ENCODE data around the gene POT1. TPM values are rescaled to one million over a fixed set of nuclear protein-coding genes. Genes with fewer than 3 reads are reported as not detected.

Gene POT1
- total RNA-seq, 1 experiment from 2014 or later = 21.6 TPM

DNA sequence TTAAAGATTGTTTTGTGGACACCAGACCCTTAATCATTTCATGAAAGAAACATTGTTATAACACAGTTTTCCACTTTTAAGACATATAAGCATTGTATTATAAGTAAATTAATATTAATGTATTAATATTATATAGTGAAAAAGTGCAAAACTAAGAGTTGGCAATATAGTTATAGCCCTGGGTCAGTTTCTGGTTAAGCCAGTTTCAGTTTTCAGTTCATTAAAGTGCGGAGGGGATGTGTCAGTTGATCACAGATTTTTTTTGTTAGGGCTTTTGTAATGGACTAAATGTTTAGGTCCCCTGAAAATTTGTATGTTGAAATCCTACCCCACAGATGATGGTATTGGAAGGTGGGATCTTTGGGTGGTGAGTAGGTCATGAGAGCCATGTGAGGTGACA lies 118.3 kb downstream of the POT1 start:
- POLR2A ChIA-PET = no interaction called here
- Histone ChIP-seq H3K4me1 (no peaks in the 10 kb centered on the region), H3K27me3 (replicated peaks; ENCODE audit: control insufficient read depth, insufficient read depth, low read length) (no peaks in the 10 kb centered on the region), H3K9me3 (no peaks in the 10 kb centered on the region), H3K4me3 (ENCODE audit: low read depth, low read length) (no peak overlapping the region), H3K36me3 (ENCODE audit: control insufficient read depth, insufficient read depth, low read length) (no peaks in the 10 kb centered on the region)
- intact Hi-C loops (cut with micrococcal nuclease; ENCODE audit: unreplicated experiment) = no loop called here
- CTCF ChIA-PET = no interaction called here
- Mint-ChIP-seq H3K36me3 (ENCODE audit: insufficient read depth, unreplicated experiment) (no peaks in the 10 kb centered on the region), H3K4me1 (ENCODE audit: low read depth, unreplicated experiment) (no peaks in the 10 kb centered on the region), H3K4me3 (ENCODE audit: unreplicated experiment) (no peak overlapping the region), H3K9me3 (ENCODE audit: unreplicated experiment) (no peaks in the 10 kb centered on the region), H3K27ac (ENCODE audit: unreplicated experiment) (no peak overlapping the region), H3K27me3 (ENCODE audit: insufficient read depth, unreplicated experiment) (no peaks in the 10 kb centered on the region)
- TF ChIP-seq, protein P1, sequence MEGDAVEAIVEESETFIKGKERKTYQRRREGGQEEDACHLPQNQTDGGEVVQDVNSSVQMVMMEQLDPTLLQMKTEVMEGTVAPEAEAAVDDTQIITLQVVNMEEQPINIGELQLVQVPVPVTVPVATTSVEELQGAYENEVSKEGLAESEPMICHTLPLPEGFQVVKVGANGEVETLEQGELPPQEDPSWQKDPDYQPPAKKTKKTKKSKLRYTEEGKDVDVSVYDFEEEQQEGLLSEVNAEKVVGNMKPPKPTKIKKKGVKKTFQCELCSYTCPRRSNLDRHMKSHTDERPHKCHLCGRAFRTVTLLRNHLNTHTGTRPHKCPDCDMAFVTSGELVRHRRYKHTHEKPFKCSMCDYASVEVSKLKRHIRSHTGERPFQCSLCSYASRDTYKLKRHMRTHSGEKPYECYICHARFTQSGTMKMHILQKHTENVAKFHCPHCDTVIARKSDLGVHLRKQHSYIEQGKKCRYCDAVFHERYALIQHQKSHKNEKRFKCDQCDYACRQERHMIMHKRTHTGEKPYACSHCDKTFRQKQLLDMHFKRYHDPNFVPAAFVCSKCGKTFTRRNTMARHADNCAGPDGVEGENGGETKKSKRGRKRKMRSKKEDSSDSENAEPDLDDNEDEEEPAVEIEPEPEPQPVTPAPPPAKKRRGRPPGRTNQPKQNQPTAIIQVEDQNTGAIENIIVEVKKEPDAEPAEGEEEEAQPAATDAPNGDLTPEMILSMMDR (IDR thresholded peaks at IDR 0.05; ENCODE audit: insufficient read depth in 1 of 2, low read depth in 1 of 2, low read length in 1 of 2, severe bottlenecking in 1 of 2, unreplicated experiment in 1 of 2) = no peak
- no TSS peak for BruUV-seq (replicated peaks)
- no peak for DNase-seq

DNA sequence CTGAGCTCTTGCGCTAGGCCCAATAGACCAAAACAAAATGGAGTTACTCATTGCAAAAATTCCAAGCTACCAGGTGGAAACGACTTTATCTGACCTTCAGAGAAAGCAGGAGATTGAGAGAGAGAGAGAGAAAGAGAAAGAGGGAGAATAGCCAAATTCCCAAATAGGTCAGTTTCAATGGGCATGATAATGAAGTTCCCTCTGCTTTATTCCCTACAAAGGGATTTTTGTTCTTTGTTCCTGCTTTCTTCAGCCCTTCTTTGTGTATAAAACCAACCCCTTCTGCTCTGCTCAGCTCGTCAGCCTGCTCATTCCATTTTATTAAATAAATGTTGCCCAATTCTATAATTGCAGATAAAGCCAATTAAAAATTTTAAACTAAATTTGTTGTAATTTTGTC lies 119.0 kb downstream of the POT1 start:
- TF ChIP-seq, protein P1 (IDR thresholded peaks at IDR 0.05; ENCODE audit: insufficient read depth in 1 of 2, low read depth in 1 of 2, low read length in 1 of 2, severe bottlenecking in 1 of 2, unreplicated experiment in 1 of 2) = no peak
- intact Hi-C loops (cut with micrococcal nuclease; ENCODE audit: unreplicated experiment) = no loop called here
- H3K27me3 ChIP-seq (replicated peaks; ENCODE audit: control insufficient read depth, insufficient read depth, low read length) = no peaks in the 10 kb centered on the region
- Mint-ChIP-seq H3K4me3 (ENCODE audit: unreplicated experiment) (no peak overlapping the region), H3K27ac (ENCODE audit: unreplicated experiment) (no peak overlapping the region), H3K4me1 (ENCODE audit: low read depth, unreplicated experiment) (no peaks in the 10 kb centered on the region), H3K27me3 (ENCODE audit: insufficient read depth, unreplicated experiment) (no peaks in the 10 kb centered on the region), H3K9me3 (ENCODE audit: unreplicated experiment) (no peaks in the 10 kb centered on the region), H3K36me3 (ENCODE audit: insufficient read depth, unreplicated experiment) (no peaks in the 10 kb centered on the region)
- H3K4me1 ChIP-seq = no peaks in the 10 kb centered on the region
- no peak for DNase-seq
- H3K36me3 ChIP-seq (ENCODE audit: control insufficient read depth, insufficient read depth, low read length) = no peaks in the 10 kb centered on the region
- H3K4me3 ChIP-seq (ENCODE audit: low read depth, low read length) = no peak overlapping the region
- no peaks in the 10 kb centered on the region for H3K9me3 ChIP-seq
- ChIA-PET CTCF (no interaction called here), POLR2A (no interaction called here)
- BruUV-seq (replicated peaks) = no TSS peak

DNA sequence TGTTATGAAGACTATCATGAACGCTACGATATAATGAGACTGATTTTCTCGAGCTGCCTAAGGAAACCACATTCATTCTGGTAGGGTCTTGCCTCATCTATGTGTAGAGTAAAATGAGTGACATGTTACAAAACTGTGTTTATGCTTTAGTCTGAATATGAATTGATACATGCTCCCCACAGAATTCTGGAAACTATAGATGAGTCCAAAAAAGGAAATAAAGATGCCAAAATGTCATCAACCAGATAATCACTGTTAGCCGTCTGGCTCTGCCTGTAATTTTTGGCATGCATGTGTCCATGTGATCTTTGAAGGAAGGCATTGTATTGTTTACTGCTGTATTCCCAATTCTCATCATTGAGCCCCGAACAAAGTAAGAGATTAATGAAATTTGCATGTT lies 121.4 kb downstream of the POT1 start:
- no peaks in the 10 kb centered on the region for H3K27me3 Mint-ChIP-seq (ENCODE audit: insufficient read depth, unreplicated experiment)
- H3K4me3 ChIP-seq (ENCODE audit: low read depth, low read length) = no peak overlapping the region
- H3K4me1 ChIP-seq = no peaks in the 10 kb centered on the region
- TF ChIP-seq, protein P1 (IDR thresholded peaks at IDR 0.05; ENCODE audit: insufficient read depth in 1 of 2, low read depth in 1 of 2, low read length in 1 of 2, severe bottlenecking in 1 of 2, unreplicated experiment in 1 of 2) = no peak
- CTCF ChIA-PET = no interaction called here
- intact Hi-C loops (cut with micrococcal nuclease; ENCODE audit: unreplicated experiment) = no loop called here
- H3K36me3 ChIP-seq (ENCODE audit: control insufficient read depth, insufficient read depth, low read length) = no peaks in the 10 kb centered on the region
- no peaks in the 10 kb centered on the region for H3K9me3 ChIP-seq
- no peak overlapping the region for H3K27ac Mint-ChIP-seq (ENCODE audit: unreplicated experiment)
- H3K9me3 Mint-ChIP-seq (ENCODE audit: unreplicated experiment) = no peaks in the 10 kb centered on the region
- DNase-seq = no peak
- BruUV-seq (replicated peaks) = no TSS peak
- no peaks in the 10 kb centered on the region for H3K27me3 ChIP-seq (replicated peaks; ENCODE audit: control insufficient read depth, insufficient read depth, low read length)
- no peaks in the 10 kb centered on the region for H3K4me1 Mint-ChIP-seq (ENCODE audit: low read depth, unreplicated experiment)
- no peaks in the 10 kb centered on the region for H3K36me3 Mint-ChIP-seq (ENCODE audit: insufficient read depth, unreplicated experiment)
- no peak overlapping the region for H3K4me3 Mint-ChIP-seq (ENCODE audit: unreplicated experiment)
- POLR2A ChIA-PET = no interaction called here

All from Caco-2 (cell line).